ENCODE data around the gene MCOLN1.

DNA sequence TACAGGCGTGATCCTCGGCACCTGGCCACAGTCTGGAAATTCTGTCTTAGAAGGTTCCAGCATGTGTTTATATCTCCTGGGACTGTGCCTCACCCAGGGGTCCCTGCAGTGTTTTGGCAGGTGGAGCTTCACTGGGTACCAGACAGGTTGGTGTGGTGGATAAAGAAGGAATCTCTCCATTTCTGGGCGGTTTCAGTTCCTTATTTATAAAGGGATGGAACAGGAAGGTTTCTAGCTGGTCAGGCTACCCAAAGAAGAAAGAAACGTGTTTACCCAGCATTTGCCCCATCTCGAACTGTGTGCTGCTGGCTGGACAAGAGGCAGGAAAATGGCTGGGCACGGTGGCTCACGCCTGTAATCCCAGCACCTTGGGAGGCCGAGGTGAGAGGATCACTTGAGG, 22.9 kb downstream of the MCOLN1 start:
- TF ChIP-seq, protein P1, sequence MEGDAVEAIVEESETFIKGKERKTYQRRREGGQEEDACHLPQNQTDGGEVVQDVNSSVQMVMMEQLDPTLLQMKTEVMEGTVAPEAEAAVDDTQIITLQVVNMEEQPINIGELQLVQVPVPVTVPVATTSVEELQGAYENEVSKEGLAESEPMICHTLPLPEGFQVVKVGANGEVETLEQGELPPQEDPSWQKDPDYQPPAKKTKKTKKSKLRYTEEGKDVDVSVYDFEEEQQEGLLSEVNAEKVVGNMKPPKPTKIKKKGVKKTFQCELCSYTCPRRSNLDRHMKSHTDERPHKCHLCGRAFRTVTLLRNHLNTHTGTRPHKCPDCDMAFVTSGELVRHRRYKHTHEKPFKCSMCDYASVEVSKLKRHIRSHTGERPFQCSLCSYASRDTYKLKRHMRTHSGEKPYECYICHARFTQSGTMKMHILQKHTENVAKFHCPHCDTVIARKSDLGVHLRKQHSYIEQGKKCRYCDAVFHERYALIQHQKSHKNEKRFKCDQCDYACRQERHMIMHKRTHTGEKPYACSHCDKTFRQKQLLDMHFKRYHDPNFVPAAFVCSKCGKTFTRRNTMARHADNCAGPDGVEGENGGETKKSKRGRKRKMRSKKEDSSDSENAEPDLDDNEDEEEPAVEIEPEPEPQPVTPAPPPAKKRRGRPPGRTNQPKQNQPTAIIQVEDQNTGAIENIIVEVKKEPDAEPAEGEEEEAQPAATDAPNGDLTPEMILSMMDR (IDR thresholded peaks at IDR 0.05) = no peak
- no peak for TF ChIP-seq POLR2A (IDR thresholded peaks at IDR 0.05)
